Measurements from ENCODE around the gene DNAL4.

Gene DNAL4

GRCh38 chr22:38738475-38739070 lies 55.4 kb downstream of the DNAL4 start:
- no peak for DNase-seq (ENCODE audit: low spot score)

GRCh38 chr22:38737302-38738060 lies 56.5 kb downstream of the DNAL4 start:
- no peak for DNase-seq (ENCODE audit: low spot score)

GRCh38 chr22:38736257-38736570 lies 57.7 kb downstream of the DNAL4 start:
- no peak for DNase-seq (ENCODE audit: low spot score)

GRCh38 chr22:38735465-38736256 lies 58.3 kb downstream of the DNAL4 start:
- DNase-seq (ENCODE audit: low spot score) = no peak

GRCh38 chr22:38735126-38735464 lies 58.8 kb downstream of the DNAL4 start:
- DNase-seq (ENCODE audit: low spot score) = no peak

- no peak for DNase-seq (ENCODE audit: low spot score)
These were observed 59.4 kb downstream of the DNAL4 start for GRCh38 chr22:38734421-38735100.

- DNase-seq (ENCODE audit: low spot score) = no peak
These were observed 60.1 kb downstream of the DNAL4 start for GRCh38 chr22:38733724-38734381.

GRCh38 chr22:38733329-38733723 lies 60.6 kb downstream of the DNAL4 start:
- peak; percentile 61 for DNase-seq (ENCODE audit: low spot score)

- no peak for DNase-seq (ENCODE audit: low spot score)
These were observed 61.6 kb downstream of the DNAL4 start for GRCh38 chr22:38732251-38732815.

- DNase-seq (ENCODE audit: low spot score) = no peak
These were observed 62.2 kb downstream of the DNAL4 start for GRCh38 chr22:38731703-38732161.

GRCh38 chr22:38730411-38730871 lies 63.5 kb downstream of the DNAL4 start:
- no peak for DNase-seq (ENCODE audit: low spot score)

- no peak for DNase-seq (ENCODE audit: low spot score)
These were observed 64.0 kb downstream of the DNAL4 start for GRCh38 chr22:38729946-38730345.

GRCh38 chr22:38728871-38729796 lies 64.8 kb downstream of the DNAL4 start:
- no peak for DNase-seq (ENCODE audit: low spot score)

All from hepatic stellate cell (primary cell).